ENCODE results near the gene MTA3.

The MTA3 gene

DNA sequence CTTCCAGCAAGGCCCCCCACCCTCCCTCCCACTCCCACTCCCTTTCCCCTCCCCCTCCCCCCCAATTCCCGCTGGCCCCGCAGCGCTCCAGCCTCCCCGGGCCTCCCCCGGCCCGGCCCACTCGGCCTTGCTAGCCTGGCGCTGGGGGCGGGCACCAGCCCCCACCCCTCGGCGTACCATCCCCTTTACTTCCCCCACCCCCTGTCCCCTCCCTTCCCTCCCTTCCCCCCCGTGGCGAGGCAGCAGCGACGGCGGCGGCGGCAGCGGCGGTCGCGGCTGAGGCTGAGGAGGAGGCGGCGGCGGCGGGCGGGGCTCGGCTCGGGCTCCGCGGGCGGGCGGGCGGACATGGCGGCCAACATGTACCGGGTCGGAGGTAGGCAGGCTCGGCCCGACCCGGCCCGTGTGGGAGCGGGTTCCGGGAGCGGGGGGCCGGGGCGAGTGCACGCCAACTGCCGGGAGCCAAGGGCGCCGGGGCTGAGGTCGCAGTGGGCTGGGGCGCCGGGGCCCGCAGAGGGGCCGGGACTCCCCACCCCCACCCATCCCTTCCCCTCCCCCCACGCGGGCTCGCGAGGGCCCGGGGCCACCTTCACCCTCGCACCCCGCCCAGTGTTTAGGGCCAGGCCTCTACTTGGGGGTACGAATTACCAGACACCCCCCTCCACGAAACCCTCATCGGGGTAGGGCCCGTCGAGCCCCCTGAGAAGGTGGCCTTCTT lies at the start of gene MTA3:
Gene MTA3, plus strand, starts transcription at position 232 of the 715 bp plus-strand sequence. Its CDS starts 114 bp downstream, at position 346.
- peaks cover 2% of the 10 kb centered on the region for H3K36me3 Mint-ChIP-seq
- no peaks in the 10 kb centered on the region for H3K9me3 Mint-ChIP-seq (ENCODE audit: low read depth)
- H3K4me1 Mint-ChIP-seq (ENCODE audit: low read depth) = peaks cover 33% of the 10 kb centered on the region
- no peaks in the 10 kb centered on the region for H3K27me3 Mint-ChIP-seq
- H3K27ac Mint-ChIP-seq = peak within 1 kb of the TSS; percentile 98
- H3K4me3 Mint-ChIP-seq = peak within 1 kb of the TSS; percentile 95

DNA sequence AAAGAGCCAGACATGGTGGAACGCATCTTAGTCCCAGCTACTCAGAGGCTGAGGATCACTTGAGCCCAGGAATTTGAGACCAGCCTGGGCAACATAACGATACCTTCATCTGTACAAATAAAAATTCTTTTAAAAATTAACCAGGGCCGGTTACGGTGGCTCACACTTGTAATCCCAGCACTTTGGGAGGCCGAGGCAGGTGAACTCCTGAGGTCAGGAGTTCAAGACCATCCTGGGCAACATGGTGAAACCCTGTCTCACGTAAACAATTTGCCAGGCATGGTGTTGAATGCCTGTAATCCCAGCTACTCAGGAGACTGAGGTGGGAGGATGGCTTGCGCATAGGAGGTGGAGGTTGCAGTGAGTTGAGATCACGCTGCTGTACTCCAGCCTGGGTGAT lies 48.8 kb upstream of the MTA3 start:
- Mint-ChIP-seq H3K36me3 (no peaks in the 10 kb centered on the region), H3K4me3 (no peak overlapping the region), H3K27ac (no peak overlapping the region), H3K9me3 (ENCODE audit: low read depth) (no peaks in the 10 kb centered on the region), H3K4me1 (ENCODE audit: low read depth) (peaks cover 6% of the 10 kb centered on the region), H3K27me3 (no peaks in the 10 kb centered on the region)

DNA sequence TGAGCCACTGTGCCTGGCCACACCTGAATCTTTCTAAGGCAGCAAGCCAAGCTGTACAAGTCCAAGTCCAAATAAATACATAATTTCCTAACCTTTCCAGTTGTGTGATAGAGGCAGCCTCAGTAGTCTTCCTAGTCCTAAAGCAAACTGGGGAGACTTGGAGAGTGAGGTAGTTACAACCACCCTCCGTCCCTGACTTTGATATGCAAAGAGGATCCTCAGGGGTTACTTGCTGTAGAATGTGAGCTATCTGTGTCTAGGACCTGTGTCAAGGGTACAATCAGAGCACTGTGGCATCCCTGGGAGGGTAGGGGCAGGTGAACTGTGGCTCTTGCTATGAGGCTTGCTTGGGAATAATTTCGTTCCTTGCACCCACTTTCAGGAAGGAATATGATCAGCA lies 46.4 kb upstream of the MTA3 start:
- no peak overlapping the region for H3K27ac Mint-ChIP-seq

GRCh38 chr2:42523341-42523740 lies 45.1 kb upstream of the MTA3 start:
- H3K4me3 Mint-ChIP-seq = peak overlapping the region; percentile 33
- H3K27me3 Mint-ChIP-seq = no peaks in the 10 kb centered on the region
- no peak overlapping the region for H3K27ac Mint-ChIP-seq
- peaks cover 8% of the 10 kb centered on the region for H3K4me1 Mint-ChIP-seq (ENCODE audit: low read depth)
- no peaks in the 10 kb centered on the region for H3K36me3 Mint-ChIP-seq
- H3K9me3 Mint-ChIP-seq (ENCODE audit: low read depth) = no peaks in the 10 kb centered on the region

More for the DNA sequence above, 46.4 kb upstream of the MTA3 start:
- Mint-ChIP-seq H3K4me3 (no peak overlapping the region), H3K4me1 (ENCODE audit: low read depth) (peaks cover 8% of the 10 kb centered on the region), H3K27me3 (no peaks in the 10 kb centered on the region), H3K9me3 (ENCODE audit: low read depth) (no peaks in the 10 kb centered on the region), H3K36me3 (no peaks in the 10 kb centered on the region)

- Mint-ChIP-seq H3K4me3 (no peak overlapping the region), H3K4me1 (ENCODE audit: low read depth) (no peaks in the 10 kb centered on the region), H3K36me3 (no peaks in the 10 kb centered on the region), H3K27ac (no peak overlapping the region), H3K27me3 (no peaks in the 10 kb centered on the region), H3K9me3 (ENCODE audit: low read depth) (no peaks in the 10 kb centered on the region)
Measured at GRCh38 chr2:42532397-42532796, 36.0 kb upstream of the MTA3 start.

DNA sequence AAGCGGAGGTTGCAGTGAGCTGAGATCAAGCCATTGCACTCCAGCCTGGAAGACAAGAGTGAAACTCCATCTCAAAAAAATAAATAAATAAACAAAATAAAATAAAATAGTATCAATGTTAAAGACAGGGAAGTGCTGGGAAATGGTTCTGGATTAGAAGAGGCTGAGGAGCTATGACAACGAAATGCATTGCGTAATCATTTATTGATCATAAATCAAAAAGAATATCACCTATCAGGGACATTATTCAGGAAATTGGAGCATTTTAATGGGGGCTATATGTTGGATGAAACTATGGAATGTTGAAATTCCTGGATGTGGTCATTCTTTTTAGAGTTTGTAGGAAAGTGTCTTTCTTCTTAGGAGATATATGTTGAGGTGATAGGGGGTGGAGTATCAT lies 30.9 kb upstream of the MTA3 start:
- no peaks in the 10 kb centered on the region for H3K27me3 Mint-ChIP-seq
- no peak overlapping the region for H3K27ac Mint-ChIP-seq

GRCh38 chr2:42542871-42543270 lies 25.6 kb upstream of the MTA3 start:
- Mint-ChIP-seq H3K9me3 (ENCODE audit: low read depth) (no peaks in the 10 kb centered on the region), H3K27me3 (no peaks in the 10 kb centered on the region), H3K4me3 (no peak overlapping the region), H3K36me3 (no peaks in the 10 kb centered on the region), H3K27ac (no peak overlapping the region), H3K4me1 (ENCODE audit: low read depth) (peaks cover 8% of the 10 kb centered on the region)

More for the DNA sequence above, 30.9 kb upstream of the MTA3 start:
- Mint-ChIP-seq H3K9me3 (ENCODE audit: low read depth) (no peaks in the 10 kb centered on the region), H3K36me3 (no peaks in the 10 kb centered on the region), H3K4me1 (ENCODE audit: low read depth) (peaks cover 2% of the 10 kb centered on the region), H3K4me3 (no peak overlapping the region)

DNA sequence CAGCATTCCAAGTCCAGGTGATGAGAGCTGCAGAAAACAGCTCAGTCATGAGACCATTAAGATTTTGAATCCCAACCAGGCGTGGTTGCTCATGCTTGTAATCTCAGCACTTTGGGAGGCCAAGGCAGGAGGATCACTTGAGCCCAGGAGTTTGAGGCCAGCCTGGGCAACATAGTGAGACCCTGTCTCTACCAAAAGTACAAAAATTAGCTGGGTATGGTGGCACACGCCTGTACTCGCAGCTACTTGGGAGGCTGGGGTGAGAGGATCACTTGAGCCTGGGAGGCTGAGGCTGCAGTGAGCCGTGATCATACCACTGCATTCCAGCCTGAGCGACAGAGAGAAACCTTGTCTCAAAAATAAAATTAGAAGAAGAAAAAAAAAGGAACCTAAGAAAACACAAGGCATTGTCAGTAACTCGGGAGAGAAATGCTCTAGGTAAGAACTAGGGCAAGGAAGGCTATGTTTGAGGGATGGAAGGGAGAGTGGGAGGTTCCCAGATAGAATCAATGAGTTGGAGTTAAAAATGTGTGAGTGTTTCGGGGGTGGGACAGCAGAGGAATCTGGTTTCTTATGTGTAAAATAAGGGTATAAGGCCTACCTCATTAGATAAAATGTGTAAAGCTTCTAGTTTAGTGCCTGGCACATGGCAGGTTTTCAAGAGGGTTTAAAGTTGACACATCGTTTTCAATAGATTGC lies 23.3 kb upstream of the MTA3 start:
- Mint-ChIP-seq H3K27me3 (no peaks in the 10 kb centered on the region), H3K4me3 (no peak overlapping the region), H3K36me3 (no peaks in the 10 kb centered on the region), H3K9me3 (ENCODE audit: low read depth) (no peaks in the 10 kb centered on the region), H3K27ac (no peak overlapping the region), H3K4me1 (ENCODE audit: low read depth) (peaks cover 6% of the 10 kb centered on the region)

DNA sequence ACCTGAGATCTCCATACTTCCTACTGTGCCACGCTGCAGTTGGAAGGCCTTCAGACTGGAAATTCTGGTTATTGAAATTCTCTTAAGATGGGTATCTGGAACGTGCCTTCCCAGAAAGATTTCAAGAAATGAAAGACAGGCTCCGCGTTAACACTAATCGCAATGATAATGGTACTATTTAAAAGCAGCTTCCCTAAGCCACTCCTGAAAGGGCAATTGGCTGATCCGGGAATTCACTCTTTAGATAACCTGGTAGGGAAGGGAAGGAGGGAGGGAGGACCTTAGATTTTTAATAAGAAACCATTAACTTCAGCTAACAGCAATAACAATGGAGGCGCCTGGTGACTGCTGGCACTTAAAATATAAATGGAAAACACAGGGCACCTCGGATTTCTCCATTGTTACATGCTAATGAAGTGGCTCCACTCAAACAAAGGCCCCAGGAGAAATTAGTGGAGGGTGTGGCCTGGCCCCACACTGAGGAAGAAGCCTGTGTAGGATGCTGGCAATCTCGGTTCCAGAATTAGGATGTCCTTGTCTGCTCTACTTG lies 22.5 kb upstream of the MTA3 start:
- Mint-ChIP-seq H3K27ac (no peak overlapping the region), H3K4me1 (ENCODE audit: low read depth) (peaks cover 6% of the 10 kb centered on the region), H3K27me3 (no peaks in the 10 kb centered on the region), H3K9me3 (ENCODE audit: low read depth) (no peaks in the 10 kb centered on the region), H3K4me3 (no peak overlapping the region), H3K36me3 (no peaks in the 10 kb centered on the region)

DNA sequence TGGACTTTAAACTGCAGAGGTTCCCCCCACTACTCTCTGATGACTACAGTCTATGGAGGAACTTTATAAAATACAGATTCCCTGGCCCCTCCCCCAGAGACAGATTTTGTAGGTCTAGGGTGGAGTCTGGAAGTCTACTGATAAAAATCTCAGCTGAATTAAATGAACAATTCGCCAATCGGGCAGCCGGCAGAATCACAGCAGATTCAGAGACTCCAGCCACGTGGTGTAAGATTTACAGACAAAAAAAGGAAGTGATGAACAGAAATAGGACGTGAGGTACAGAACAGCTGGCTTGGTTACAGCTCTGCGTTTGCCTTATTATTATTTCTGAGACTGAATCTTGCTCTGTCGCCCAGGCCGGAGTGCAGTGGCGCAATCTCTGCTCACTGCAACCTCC lies 21.4 kb upstream of the MTA3 start:
- no peaks in the 10 kb centered on the region for H3K9me3 Mint-ChIP-seq (ENCODE audit: low read depth)
- H3K4me3 Mint-ChIP-seq = no peak overlapping the region
- no peak overlapping the region for H3K27ac Mint-ChIP-seq
- H3K27me3 Mint-ChIP-seq = no peaks in the 10 kb centered on the region
- H3K4me1 Mint-ChIP-seq (ENCODE audit: low read depth) = peaks cover 6% of the 10 kb centered on the region
- no peaks in the 10 kb centered on the region for H3K36me3 Mint-ChIP-seq

- Mint-ChIP-seq H3K36me3 (no peaks in the 10 kb centered on the region), H3K4me1 (ENCODE audit: low read depth) (peaks cover 6% of the 10 kb centered on the region), H3K9me3 (ENCODE audit: low read depth) (no peaks in the 10 kb centered on the region), H3K27me3 (no peaks in the 10 kb centered on the region), H3K4me3 (no peak overlapping the region), H3K27ac (no peak overlapping the region)
Measured at GRCh38 chr2:42547446-42548295, 20.8 kb upstream of the MTA3 start.

DNA sequence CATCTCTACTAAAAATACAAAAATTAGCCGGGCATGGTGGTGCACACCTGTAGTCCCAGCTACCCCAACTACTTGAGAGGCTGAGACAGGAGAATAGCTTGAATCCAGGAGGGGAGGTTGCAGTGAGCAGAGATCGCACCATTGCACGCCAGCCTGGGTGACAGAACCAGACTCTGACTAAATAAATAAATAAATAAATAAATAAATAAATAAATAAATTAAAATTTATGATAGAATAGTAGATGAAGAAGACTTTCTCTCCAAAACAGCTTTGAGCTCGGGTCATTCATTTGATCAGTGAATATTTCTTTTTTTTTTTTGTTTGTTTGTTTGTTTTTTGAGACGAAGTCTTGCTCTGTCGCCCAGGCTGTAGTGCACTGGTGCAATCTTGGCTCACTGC lies 17.6 kb upstream of the MTA3 start:
- Mint-ChIP-seq H3K4me1 (ENCODE audit: low read depth) (peaks cover 6% of the 10 kb centered on the region), H3K36me3 (no peaks in the 10 kb centered on the region), H3K27me3 (no peaks in the 10 kb centered on the region), H3K27ac (no peak overlapping the region), H3K4me3 (no peak overlapping the region), H3K9me3 (ENCODE audit: low read depth) (no peaks in the 10 kb centered on the region)

DNA sequence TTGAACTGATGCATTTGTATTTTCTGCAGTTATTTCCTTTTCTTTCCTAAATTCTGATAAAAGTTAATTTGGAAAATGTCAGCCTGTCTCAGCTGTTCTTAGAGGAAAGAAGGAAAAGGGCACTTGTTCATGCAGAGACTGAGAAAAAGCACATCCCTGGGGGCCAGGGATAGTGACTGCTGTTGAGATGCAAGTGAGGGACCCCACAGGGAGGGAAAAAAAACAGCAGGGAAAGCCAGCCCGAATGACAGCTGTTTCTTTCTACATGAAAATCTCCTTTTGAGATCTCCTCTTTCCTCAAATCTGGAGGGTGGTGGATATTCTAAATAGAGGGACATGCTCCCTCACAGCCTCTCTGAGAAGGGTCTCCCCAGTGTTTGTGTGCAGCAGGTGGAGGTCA lies 14.0 kb upstream of the MTA3 start:
- no peaks in the 10 kb centered on the region for H3K27me3 Mint-ChIP-seq
- no peaks in the 10 kb centered on the region for H3K4me1 Mint-ChIP-seq (ENCODE audit: low read depth)
- H3K27ac Mint-ChIP-seq = no peak overlapping the region
- no peaks in the 10 kb centered on the region for H3K9me3 Mint-ChIP-seq (ENCODE audit: low read depth)
- H3K4me3 Mint-ChIP-seq = no peak overlapping the region
- no peaks in the 10 kb centered on the region for H3K36me3 Mint-ChIP-seq

- no peaks in the 10 kb centered on the region for H3K9me3 Mint-ChIP-seq (ENCODE audit: low read depth)
- H3K36me3 Mint-ChIP-seq = no peaks in the 10 kb centered on the region
- no peak overlapping the region for H3K27ac Mint-ChIP-seq
- no peak overlapping the region for H3K4me3 Mint-ChIP-seq
- H3K4me1 Mint-ChIP-seq (ENCODE audit: low read depth) = no peaks in the 10 kb centered on the region
- H3K27me3 Mint-ChIP-seq = no peaks in the 10 kb centered on the region
Measured at GRCh38 chr2:42556315-42556890, 12.0 kb upstream of the MTA3 start.

Measured in activated naive CD8-positive, alpha-beta T cell (primary cell).